Adipose tissue (tissue), 3 donors: ENCODE data around the gene P2RX5. TPM values are rescaled to one million over a fixed set of nuclear protein-coding genes. Genes with fewer than 3 reads are reported as not detected.

Experiments
- H3K27ac ChIP-seq: one replicate; pipeline ENCODE4 v1.5.1; 2013; ENCODE audit warnings: low read depth, low read length
- WGBS, 3 donors: extraction: QIAGEN DNeasy Blood & Tissue Kit; methylation state at CpG; one replicate each; pipeline ENCODE4 v1.1.7; 2013; 5-methylcytosine and 5-hydroxymethylcytosine counted together
- polyA plus RNA-seq, 3 donors: library from polyadenylated mRNA; stranded (reverse); fragments of 200-250 nt; gene quantifications; one replicate each; pipeline ENCODE4 v1.2.3, GENCODE V29; 2013
- donor health status: healthy with polysubstance abuse.
- donor health status: Bipolar disorder and iron deficiency.
- donor health status: healthy.

Gene P2RX5
- polyA plus RNA-seq, 3 donors, result 0.45 to 2.1 (median 1.1) TPM

- no peak overlapping the region for H3K27ac ChIP-seq
- WGBS, 3 donors, result 78 to 85% (median 78%) methylated on average over 10 to 14 of the region's 14 CpGs
Observed at GRCh38 chr17:3688852-3689261, 7.1 kb downstream of the P2RX5 start.

GRCh38 chr17:3688027-3688553 is 7.9 kb downstream of the P2RX5 start:
- no peak overlapping the region for H3K27ac ChIP-seq
- WGBS, 3 donors, result 37 to 54% (median 43%) methylated on average over 19 of the region's 19 CpGs

GRCh38 chr17:3685174-3685573 is 10.8 kb downstream of the P2RX5 start:
- H3K27ac ChIP-seq, result no peak overlapping the region
- WGBS, 3 donors, result 16 to 46% (median 38%) methylated on average over 8 to 13 of the region's 13 CpGs

- H3K27ac ChIP-seq, result no peak overlapping the region
- 29 to 35% (median 31%) methylated on average over 10 of the region's 10 CpGs for WGBS, 3 donors
Observed at GRCh38 chr17:3683054-3683511, 12.9 kb downstream of the P2RX5 start.

GRCh38 chr17:3682033-3682432 is 13.9 kb downstream of the P2RX5 start:
- 81 to 91% (median 89%) methylated on average over 12 of the region's 12 CpGs for WGBS, 3 donors
- H3K27ac ChIP-seq, result no peak overlapping the region

- 66 to 72% (median 71%) methylated on average over 20 of the region's 20 CpGs for WGBS, 3 donors
- H3K27ac ChIP-seq, result no peak overlapping the region
Observed at GRCh38 chr17:3681565-3681964, 14.4 kb downstream of the P2RX5 start.

- 82 to 96% (median 90%) methylated on average over 10 to 12 of the region's 12 CpGs for WGBS, 3 donors
- no peak overlapping the region for H3K27ac ChIP-seq
Observed at GRCh38 chr17:3681057-3681456, 14.9 kb downstream of the P2RX5 start.

- no peak overlapping the region for H3K27ac ChIP-seq
- 46 to 61% (median 54%) methylated on average over 19 to 20 of the region's 20 CpGs for WGBS, 3 donors
Observed at GRCh38 chr17:3679531-3680126, 16.3 kb downstream of the P2RX5 start.

GRCh38 chr17:3678821-3679530 is 17.0 kb downstream of the P2RX5 start:
- no peak overlapping the region for H3K27ac ChIP-seq
- 83 to 88% (median 83%) methylated on average over 27 of the region's 27 CpGs for WGBS, 3 donors

GRCh38 chr17:3678095-3678820 is 17.7 kb downstream of the P2RX5 start:
- WGBS, 3 donors, result 47 to 67% (median 57%) methylated on average over 16 of the region's 16 CpGs
- no peak overlapping the region for H3K27ac ChIP-seq

GRCh38 chr17:3675886-3676285 is 20.1 kb downstream of the P2RX5 start:
- H3K27ac ChIP-seq, result no peak overlapping the region
- WGBS, 3 donors, result 75 to 85% (median 83%) methylated on average over 11 of the region's 11 CpGs

- no peak overlapping the region for H3K27ac ChIP-seq
- 91 to 96% (median 92%) methylated on average over 4 of the region's 4 CpGs for WGBS, 3 donors
Observed at GRCh38 chr17:3672571-3672970, 23.4 kb downstream of the P2RX5 start.

GRCh38 chr17:3669548-3669947 is 26.4 kb downstream of the P2RX5 start:
- H3K27ac ChIP-seq, result no peak overlapping the region
- 38 to 53% (median 53%) methylated on average over 12 of the region's 12 CpGs for WGBS, 3 donors

GRCh38 chr17:3669085-3669347 is 26.9 kb downstream of the P2RX5 start:
- 0 to 1% (median 0%) methylated on average over 32 of the region's 32 CpGs for WGBS, 3 donors
- no peak overlapping the region for H3K27ac ChIP-seq

- H3K27ac ChIP-seq, result peak within 1 kb of the TSS; percentile 75
- 0% methylated on average over 87 to 89 of the region's 89 CpGs for WGBS, 3 donors
Observed at GRCh38 chr17:3668279-3669084, 27.5 kb downstream of the P2RX5 start, which contains the start of the genes EMC6 and TAX1BP3. Gene EMC6 (plus strand): TSS chr17:3668812. CDS start chr17:3669147, 335 bp downstream. Gene TAX1BP3 (minus strand): TSS chr17:3668578. CDS start chr17:3668526, 52 bp downstream.

GRCh38 chr17:3667366-3668278 is 28.3 kb downstream of the P2RX5 start:
- 1 to 6% (median 4%) methylated on average over 30 to 39 of the region's 39 CpGs for WGBS, 3 donors
- H3K27ac ChIP-seq, result peak overlapping the region; percentile 75

- H3K27ac ChIP-seq, result no peak overlapping the region
Observed at GRCh38 chr17:3666516-3666915, 29.4 kb downstream of the P2RX5 start.

More at GRCh38 chr17:3666516-3666915, 29.4 kb downstream of the P2RX5 start:
- WGBS, 3 donors, result 80 to 85% (median 82%) methylated on average over 6 of the region's 6 CpGs
